ENCODE results near the gene ODAD3.

Gene ODAD3

DNA sequence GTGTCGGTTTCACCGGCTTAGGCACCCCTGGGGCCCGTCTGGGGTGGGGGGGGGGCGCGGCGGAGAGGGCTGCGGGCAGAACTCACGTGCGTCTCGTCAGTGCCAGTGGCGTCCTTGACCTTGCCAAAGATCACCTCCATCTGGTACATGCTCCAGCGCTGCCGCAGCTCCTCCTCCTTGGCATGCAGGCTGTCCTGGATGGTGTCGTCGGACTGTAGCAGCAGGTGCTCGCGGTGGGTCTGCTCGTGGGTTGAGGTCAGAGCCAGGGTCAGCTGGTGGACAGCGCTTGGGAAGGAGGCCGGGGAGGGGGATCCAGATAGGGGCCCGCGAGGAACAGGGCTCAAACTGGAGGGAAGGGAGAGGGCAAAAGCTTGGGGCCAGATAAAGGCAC, 11.1 kb downstream of the ODAD3 start:
- H4K20me1 ChIP-seq (ENCODE audit: low read depth, low read length): no peaks in the 10 kb centered on the region
- no peak overlapping the region for H3K9ac ChIP-seq (ENCODE audit: low read length)
- no peak overlapping the region for H3K4me2 ChIP-seq (ENCODE audit: low read depth, low read length, poor library complexity, severe bottlenecking)
- no peak for TF ChIP-seq CTCF (IDR thresholded peaks at IDR 0.05; ENCODE audit: insufficient read depth, low read length, poor library complexity, severe bottlenecking)
- no peak for TF ChIP-seq EZH2phosphoT487 (conservative IDR thresholded peaks at IDR 0.05; ENCODE audit: low read length)
- H3K9me2 ChIP-seq (replicated peaks; ENCODE audit: insufficient read depth, low read length): no peaks in the 10 kb centered on the region
- H3K27ac ChIP-seq (ENCODE audit: low read depth, low read length): no peak overlapping the region
- H2AFZ ChIP-seq (ENCODE audit: low read depth, low read length, severe bottlenecking): no peak overlapping the region
- no peaks in the 10 kb centered on the region for H3K9me3 ChIP-seq (ENCODE audit: insufficient read depth, low read length)
- H3K4me3 ChIP-seq (ENCODE audit: insufficient read depth, low read length, poor library complexity, severe bottlenecking): no peak overlapping the region
- no peaks in the 10 kb centered on the region for H3K27me3 ChIP-seq (ENCODE audit: low read length)
- no peaks in the 10 kb centered on the region for H3K79me2 ChIP-seq (ENCODE audit: insufficient read depth, low read length)
- peaks cover 4% of the 10 kb centered on the region; the same call in 1 of the 2 replicates for H3F3A ChIP-seq (ENCODE audit: insufficient read depth)
- no peaks in the 10 kb centered on the region for H3K36me3 ChIP-seq (ENCODE audit: low read length)

DNA sequence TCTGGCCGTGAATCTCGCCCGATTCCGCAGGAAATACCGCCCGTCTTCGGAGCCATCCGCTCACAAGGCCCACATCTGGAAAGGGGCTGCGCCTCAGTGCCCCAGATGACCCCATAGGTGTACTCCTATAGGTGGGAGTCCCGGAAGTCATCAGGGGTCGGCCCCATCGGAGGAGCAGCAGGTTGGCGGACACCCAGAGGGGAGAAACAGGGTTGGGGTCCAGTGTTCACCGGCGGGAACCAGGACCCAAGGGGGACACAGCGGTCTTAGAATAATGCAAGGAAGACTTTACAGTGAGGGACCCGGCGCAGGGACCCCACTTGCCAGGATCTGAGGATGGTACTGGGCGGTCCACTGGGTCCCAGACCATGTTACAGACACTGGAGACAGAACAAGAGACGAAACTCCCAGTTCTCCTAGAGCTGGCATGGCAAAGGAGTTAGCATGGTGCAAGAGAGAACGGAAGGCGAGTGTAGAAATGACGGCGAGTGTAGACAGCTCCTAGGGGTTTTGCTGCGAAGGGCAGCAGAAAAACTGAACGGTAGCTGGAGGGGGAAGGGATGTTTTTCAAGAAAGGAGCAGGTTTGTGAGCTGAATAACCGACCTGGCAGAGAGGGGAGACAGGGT, 11.6 kb downstream of the ODAD3 start:
- no peak overlapping the region for H3K9ac ChIP-seq (ENCODE audit: low read length)
- H3K27me3 ChIP-seq (ENCODE audit: low read length): no peaks in the 10 kb centered on the region
- no peaks in the 10 kb centered on the region for H3K9me2 ChIP-seq (replicated peaks; ENCODE audit: insufficient read depth, low read length)
- TF ChIP-seq EZH2phosphoT487 (conservative IDR thresholded peaks at IDR 0.05; ENCODE audit: low read length): no peak
- TF ChIP-seq CTCF (IDR thresholded peaks at IDR 0.05; ENCODE audit: insufficient read depth, low read length, poor library complexity, severe bottlenecking): no peak
- no peak overlapping the region for H3K4me3 ChIP-seq (ENCODE audit: insufficient read depth, low read length, poor library complexity, severe bottlenecking)
- H4K20me1 ChIP-seq (ENCODE audit: low read depth, low read length): no peaks in the 10 kb centered on the region
- no peaks in the 10 kb centered on the region for H3K79me2 ChIP-seq (ENCODE audit: insufficient read depth, low read length)
- H3K9me3 ChIP-seq (ENCODE audit: insufficient read depth, low read length): no peaks in the 10 kb centered on the region
- H3K36me3 ChIP-seq (ENCODE audit: low read length): no peaks in the 10 kb centered on the region
- H3F3A ChIP-seq (ENCODE audit: insufficient read depth): peaks cover 4% of the 10 kb centered on the region; the same call in 1 of the 2 replicates
- H2AFZ ChIP-seq (ENCODE audit: low read depth, low read length, severe bottlenecking): no peak overlapping the region
- H3K27ac ChIP-seq (ENCODE audit: low read depth, low read length): no peak overlapping the region
- no peak overlapping the region for H3K4me2 ChIP-seq (ENCODE audit: low read depth, low read length, poor library complexity, severe bottlenecking)

- no peaks in the 10 kb centered on the region for H3K9me3 ChIP-seq (ENCODE audit: insufficient read depth, low read length)
- H3K79me2 ChIP-seq (ENCODE audit: insufficient read depth, low read length): no peaks in the 10 kb centered on the region
- H3K27me3 ChIP-seq (ENCODE audit: low read length): no peaks in the 10 kb centered on the region
- H4K20me1 ChIP-seq (ENCODE audit: low read depth, low read length): no peaks in the 10 kb centered on the region
- no peaks in the 10 kb centered on the region for H3K9me2 ChIP-seq (replicated peaks; ENCODE audit: insufficient read depth, low read length)
- no peak overlapping the region for H2AFZ ChIP-seq (ENCODE audit: low read depth, low read length, severe bottlenecking)
- H3K4me3 ChIP-seq (ENCODE audit: insufficient read depth, low read length, poor library complexity, severe bottlenecking): no peak overlapping the region
- H3K4me2 ChIP-seq (ENCODE audit: low read depth, low read length, poor library complexity, severe bottlenecking): peak overlapping the region; percentile 31
- no peaks in the 10 kb centered on the region for H3K36me3 ChIP-seq (ENCODE audit: low read length)
- H3F3A ChIP-seq (ENCODE audit: insufficient read depth): peaks cover 4% of the 10 kb centered on the region; the same call in 1 of the 2 replicates
- no peak overlapping the region for H3K9ac ChIP-seq (ENCODE audit: low read length)
- H3K27ac ChIP-seq (ENCODE audit: low read depth, low read length): no peak overlapping the region
- TF ChIP-seq EZH2phosphoT487 (conservative IDR thresholded peaks at IDR 0.05; ENCODE audit: low read length): no peak
- TF ChIP-seq CTCF (IDR thresholded peaks at IDR 0.05; ENCODE audit: insufficient read depth, low read length, poor library complexity, severe bottlenecking): no peak
Observed at GRCh38 chr19:11422163-11423065, 12.5 kb downstream of the ODAD3 start.
